ENCODE measurements around the gene FLOT2.
A peak's percentile ranks its signal among the peaks of the same experiment; 100 is the strongest.

The FLOT2 gene

DNA sequence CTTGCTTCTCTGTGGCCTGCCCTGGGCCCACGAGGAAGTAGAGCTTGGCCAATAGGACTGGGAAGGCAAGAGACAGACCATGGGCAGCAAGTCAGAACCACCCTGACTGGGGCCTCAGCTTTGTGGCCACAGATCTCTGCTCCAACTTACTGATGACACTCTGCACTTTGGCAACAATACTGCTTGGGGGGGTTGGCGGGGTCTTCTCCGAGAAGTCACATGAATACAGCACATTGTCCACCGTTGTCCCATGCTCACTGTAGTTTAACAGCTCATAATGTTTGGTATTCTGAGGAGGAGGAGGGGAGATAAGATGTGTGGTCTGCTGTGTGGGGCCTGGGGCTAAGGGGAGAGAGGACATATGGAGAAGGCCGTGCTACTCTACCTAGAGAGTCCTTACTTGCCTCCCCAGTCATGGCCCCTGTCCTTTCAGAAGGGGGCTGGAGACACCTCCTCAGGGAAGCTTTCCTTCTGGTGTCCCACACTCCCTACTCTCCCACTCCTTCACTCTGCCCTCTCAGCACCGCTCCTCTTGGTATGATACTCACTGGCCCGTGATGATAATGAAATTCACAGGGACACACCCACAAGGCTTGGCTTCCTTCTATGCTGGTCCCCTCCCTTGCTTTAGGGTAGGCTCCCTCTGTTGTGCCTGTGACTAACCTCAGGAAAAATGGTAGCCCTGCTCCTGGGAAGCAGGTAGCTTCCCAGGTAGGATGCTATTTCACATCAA is 9.3 kb upstream of the FLOT2 start:
- TF ChIP-seq GATA3 (IDR thresholded peaks at IDR 0.05; ENCODE audit: low read depth, low read length) (no peak), GATA2 (IDR thresholded peaks at IDR 0.05; ENCODE audit: low read depth, low read length) (no peak)

DNA sequence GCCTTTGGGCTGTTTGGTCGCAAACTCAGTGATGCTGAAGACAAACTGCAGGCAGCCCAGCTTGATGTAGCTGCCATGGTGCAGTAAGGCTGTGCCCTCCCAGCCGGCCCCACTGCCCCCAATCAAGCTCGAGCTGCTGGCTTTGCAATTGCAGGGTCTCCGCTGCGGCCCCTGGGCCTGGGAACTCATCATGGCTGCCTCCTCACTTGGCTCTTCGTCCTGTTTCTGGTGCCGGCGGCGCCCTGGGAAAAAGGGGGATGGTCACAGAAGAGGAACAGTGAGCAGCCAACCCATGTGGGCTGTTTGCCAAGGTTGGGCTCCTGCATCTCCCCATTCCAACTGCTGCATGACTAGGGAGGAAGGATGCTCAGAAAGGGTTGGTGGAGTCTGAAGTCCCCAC is 8.7 kb upstream of the FLOT2 start:
- TF ChIP-seq GATA3 (IDR thresholded peaks at IDR 0.05; ENCODE audit: low read depth, low read length), result no peak
- TF ChIP-seq GATA2 (IDR thresholded peaks at IDR 0.05; ENCODE audit: low read depth, low read length), result no peak

DNA sequence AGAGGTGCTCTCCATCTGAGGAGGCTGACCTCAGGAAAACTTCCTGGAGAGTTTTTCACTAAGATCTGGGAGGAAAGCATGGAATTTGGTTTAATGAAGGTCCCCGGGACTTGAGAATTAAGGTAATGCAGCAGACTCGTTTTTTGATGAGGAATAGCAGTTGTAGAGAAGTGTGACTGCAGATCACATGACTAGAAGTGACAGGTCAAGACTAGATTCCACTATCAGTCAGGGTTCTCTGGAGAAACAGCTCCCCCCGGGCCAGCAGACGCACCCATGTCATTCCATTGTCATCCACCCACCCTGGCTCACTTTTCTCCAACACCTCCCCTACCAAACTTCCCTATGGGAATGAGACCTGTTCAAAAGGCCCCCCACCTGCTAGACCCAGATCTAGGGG is 7.3 kb upstream of the FLOT2 start:
- no peak for TF ChIP-seq GATA2 (IDR thresholded peaks at IDR 0.05; ENCODE audit: low read depth, low read length)
- TF ChIP-seq GATA3 (IDR thresholded peaks at IDR 0.05; ENCODE audit: low read depth, low read length), result no peak

DNA sequence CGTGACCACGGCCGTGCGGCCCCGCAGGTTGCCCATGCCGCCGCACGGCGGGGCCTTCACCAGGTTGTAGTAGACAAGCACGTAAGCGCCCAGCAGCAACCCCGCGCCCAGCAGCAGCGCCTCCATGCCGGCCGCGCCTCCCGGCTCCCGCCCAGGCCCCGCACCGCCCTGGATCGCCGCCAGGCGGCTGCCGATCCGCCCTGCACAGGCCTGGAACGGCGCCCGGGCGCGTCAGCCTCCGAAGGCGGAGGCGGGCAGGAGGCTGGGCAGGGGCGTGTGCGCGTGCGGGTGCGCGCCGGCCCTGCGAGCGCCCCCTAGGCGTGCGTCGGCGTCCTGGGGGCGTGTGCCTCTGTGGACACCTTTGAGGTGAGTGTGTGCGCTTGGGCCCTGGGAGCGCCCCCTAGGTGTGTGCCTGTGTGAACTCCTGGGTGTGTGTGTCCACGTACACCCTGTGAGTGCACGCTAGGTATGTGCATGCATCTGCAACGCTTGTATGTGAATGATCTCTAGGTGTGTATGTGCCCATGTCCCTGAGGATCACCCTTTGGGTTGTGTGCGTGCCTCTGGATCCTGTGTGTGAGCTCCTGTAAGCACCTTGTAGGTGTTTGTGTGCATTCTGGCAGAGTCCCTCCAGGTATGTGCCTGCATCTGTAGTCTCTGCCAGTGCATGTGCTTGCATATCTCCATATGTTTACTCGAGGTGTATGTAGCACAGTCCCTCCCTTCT is 5.4 kb upstream of the FLOT2 start, which contains the start of gene DHRS13:
TSS of gene DHRS13 (minus strand) at position 261 of the 727 bp plus-strand sequence. CDS start at position 126, 135 bp downstream.
- TF ChIP-seq GATA2 (IDR thresholded peaks at IDR 0.05; ENCODE audit: low read depth, low read length) (no peak), GATA3 (IDR thresholded peaks at IDR 0.05; ENCODE audit: low read depth, low read length) (no peak)

DNA sequence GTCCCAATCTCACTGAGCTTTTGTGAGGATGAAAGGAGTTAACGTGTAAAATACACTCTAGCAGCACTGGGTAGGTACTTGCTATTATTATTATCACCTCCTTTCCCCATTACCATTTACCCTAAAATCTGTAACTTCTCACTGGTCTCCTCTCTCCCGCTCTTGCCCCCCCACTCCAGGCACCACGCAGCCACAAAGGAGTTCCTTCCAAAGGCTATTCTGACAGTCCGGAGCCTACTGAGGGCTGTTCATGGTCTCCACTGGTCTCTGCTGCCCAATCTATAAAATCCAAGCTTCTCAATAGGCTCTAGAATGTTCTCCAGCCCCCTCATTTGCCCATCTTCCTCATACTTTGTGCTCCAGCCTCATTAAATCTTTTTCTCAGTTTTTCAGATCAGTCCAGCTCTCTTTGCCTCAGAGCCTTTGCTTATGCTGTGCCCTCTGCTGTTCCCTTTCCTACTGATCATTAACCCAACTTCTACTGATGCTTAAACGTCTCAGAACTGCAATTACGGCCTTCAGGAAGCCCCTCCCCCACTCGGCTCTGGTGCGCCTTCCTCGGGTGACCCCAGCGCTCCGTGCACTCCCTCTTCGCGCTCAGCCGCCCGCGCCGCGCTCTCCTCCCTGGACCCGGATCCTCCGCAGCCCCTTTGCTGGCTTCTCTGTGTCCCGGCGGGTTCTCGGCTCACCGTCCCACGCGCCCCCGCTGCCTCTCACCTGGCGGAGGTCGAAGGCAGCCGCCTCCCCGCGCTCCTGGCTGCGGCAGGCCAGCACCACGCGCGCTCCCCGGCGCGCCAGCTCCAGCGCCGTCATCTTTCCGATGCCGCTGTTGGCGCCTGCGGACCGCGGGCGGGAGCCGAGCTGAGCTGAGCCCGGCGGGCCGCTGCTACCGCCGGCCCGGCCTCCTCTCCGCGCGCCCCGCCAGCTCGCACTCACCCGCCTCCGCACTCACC is 4.6 kb upstream of the FLOT2 start:
- TF ChIP-seq GATA2 (IDR thresholded peaks at IDR 0.05; ENCODE audit: low read depth, low read length) (no peak), GATA3 (IDR thresholded peaks at IDR 0.05; ENCODE audit: low read depth, low read length) (no peak)

DNA sequence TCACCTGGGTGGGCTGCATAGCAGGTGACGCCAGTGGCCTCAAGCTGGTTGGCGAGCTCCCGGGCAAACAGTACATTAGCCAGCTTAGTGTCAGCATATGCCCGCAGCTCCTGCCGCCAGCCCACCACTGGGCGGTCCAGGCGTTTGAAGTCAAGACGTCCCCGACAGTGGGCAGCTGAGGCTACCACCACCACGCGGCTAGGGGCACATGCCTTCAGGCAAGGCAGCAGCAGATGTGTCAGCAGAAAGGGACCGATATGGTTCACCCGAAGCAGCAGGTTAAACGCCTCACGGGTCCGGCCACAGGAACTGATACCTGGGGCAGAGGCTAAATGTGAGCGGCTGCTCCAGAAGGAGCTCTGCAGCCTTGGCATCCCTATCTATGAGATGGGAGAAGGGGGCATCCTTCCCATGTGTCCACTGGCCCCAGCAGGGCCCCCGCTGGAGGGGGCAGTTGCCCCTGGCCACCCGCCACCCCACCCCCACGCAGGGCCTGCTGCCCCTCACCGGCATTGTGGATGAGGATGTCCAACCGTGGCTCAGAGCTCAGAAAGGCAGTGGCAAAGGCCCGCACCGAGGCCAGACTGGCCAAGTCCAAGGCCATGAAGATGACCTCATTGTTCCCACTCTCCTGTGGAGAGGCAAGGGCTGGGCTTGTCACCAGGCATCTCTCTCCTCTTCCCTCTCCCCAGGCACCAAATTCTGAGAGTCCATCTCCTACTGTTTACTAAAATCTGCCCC is 3.6 kb upstream of the FLOT2 start:
- TF ChIP-seq GATA2 (IDR thresholded peaks at IDR 0.05; ENCODE audit: low read depth, low read length), result no peak
- no peak for TF ChIP-seq GATA3 (IDR thresholded peaks at IDR 0.05; ENCODE audit: low read depth, low read length)

DNA sequence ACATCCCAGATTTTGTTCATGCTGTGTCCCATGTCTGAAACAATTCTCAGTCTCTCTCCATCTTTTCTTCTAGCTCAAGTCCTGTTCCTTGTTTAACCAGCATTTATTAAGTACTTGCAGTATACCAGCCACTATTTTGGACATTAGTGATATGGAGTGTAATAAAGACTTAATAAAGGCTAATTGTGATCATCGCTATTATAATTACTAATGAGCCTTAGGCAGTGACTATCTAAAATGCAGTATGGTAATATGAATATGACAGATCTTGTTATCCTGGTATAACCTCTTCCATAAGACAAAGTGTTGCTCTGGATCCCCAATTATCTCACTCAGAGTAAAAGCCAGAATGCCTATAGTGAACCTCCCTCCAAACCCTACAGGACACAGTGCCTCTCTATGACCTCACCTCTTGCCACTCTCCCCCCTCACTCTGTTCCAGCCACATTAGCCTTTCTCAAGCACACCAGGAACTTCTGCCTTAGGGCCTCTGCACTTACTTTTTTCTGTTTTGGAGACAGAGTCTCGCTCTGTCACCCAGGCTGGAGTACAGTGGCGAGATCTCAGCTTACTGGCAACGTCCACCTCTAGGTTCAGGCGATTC is 1.8 kb upstream of the FLOT2 start:
- TF ChIP-seq GATA3 (IDR thresholded peaks at IDR 0.05; ENCODE audit: low read depth, low read length) (no peak), GATA2 (IDR thresholded peaks at IDR 0.05; ENCODE audit: low read depth, low read length) (no peak)

DNA sequence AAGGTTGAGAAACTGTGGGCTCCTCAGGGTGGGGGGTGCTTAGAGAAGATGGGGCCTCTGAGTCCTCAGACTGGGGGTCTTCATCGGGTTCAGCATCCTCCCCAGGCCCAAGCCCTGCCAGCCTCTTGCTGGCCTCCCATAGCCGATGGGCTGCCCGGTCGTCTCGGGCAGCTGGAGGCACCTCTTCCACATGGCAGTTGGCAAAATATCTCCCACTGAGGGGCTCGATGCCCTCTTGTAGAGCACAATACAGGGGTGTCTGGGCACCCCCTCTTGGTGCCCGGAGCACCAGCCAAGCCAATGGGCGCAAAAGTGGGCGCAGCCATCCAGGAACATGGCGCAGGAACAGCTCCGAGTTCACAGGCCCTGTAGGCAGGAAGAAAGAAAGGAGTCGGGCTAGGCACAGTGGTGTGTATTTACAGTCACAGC is 1.0 kb upstream of the FLOT2 start:
- TF ChIP-seq GATA3 (IDR thresholded peaks at IDR 0.05; ENCODE audit: low read depth, low read length) (no peak), GATA2 (IDR thresholded peaks at IDR 0.05; ENCODE audit: low read depth, low read length) (no peak)

DNA sequence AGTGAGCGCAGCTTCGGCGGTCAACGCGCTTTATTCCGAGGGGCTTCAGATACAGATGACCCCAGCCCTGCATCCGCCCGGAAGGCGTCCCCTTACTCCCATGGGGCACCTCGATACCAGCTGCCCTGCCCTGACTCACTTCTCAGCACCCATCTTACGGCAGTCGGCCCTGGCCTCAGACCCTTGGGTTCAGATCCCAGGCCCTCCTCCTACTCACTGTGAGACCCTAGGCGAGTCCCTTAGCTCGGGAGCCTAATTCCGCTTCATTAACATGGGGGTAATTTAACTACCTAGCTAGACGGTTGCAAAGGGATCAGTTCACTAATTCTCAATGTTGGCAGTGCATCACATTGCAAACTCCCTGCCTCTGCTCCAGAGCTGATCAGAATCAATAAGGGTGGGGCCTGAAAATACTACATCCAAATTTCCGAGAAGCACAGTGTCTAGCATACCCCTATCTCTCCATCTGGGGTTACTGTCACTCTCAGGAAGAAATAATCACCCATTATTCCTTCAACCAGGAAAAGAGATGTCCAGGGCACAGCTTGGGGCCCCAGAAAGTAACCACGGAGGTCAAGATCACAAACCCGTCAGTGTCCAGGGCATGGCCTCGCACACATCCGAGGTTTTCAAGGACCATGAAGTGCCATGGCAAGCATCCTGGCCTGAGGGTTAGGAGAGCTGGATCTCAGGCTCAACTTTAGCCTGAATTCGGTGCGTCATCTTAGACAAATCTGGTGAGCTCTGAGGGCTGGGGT is 415 bp upstream of the FLOT2 start:
- TF ChIP-seq GATA3 (IDR thresholded peaks at IDR 0.05; ENCODE audit: low read depth, low read length) (no peak), GATA2 (IDR thresholded peaks at IDR 0.05; ENCODE audit: low read depth, low read length) (no peak)

DNA sequence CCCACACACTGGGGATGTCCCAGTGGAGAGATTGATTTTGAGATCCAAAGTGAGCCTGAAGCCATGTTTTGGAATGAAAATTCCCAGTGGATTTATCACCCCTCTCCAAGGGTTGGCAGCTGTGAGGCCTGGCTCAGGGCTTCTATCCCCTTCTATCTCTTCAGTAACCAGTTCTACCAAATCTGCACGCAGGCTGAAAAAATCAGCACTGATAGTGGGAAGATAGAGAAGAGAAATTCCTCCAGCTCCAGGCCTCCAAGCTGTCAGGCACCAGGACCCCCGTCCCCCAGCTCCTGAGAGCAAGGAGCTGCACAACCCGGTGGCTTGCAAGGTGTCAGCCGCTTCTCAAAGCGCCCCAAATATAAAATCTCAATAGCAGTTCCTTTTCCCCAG is 1.0 kb downstream of the FLOT2 start:
- no peak for TF ChIP-seq GATA3 (IDR thresholded peaks at IDR 0.05; ENCODE audit: low read depth, low read length)
- TF ChIP-seq GATA2 (IDR thresholded peaks at IDR 0.05; ENCODE audit: low read depth, low read length), result peak; percentile 43

DNA sequence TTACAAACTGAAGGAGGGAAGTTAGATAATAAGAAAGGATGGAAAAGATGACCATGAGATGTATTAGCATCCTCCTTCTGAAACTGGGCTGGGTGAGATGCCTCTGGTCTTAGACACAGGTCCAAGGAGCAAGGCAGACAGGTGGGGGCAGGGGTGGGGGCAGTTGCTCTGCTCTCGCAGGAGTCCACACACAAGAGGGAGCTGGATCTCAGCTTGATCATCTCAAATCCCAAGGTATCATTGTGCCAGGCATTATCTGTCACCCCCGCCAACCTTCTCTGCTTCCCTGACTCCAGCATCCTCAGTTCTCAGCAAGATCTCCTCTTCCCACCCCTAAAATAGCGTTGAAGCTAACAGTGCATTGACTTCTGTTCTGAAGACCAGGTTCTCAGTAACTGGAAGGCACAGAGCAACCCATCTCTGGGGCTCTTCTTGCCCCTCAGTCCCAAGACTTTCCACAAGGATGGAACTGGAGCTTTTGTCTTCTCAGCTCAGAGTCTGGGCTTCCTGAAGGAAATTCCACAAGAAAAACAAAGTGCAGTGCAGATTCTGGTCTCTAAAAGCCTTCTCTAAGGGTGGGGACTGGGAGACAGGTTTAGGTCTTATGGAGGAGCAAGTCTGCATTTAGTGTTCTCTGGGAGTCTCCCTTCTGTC is 1.6 kb downstream of the FLOT2 start:
- TF ChIP-seq GATA2 (IDR thresholded peaks at IDR 0.05; ENCODE audit: low read depth, low read length) (no peak), GATA3 (IDR thresholded peaks at IDR 0.05; ENCODE audit: low read depth, low read length) (no peak)

DNA sequence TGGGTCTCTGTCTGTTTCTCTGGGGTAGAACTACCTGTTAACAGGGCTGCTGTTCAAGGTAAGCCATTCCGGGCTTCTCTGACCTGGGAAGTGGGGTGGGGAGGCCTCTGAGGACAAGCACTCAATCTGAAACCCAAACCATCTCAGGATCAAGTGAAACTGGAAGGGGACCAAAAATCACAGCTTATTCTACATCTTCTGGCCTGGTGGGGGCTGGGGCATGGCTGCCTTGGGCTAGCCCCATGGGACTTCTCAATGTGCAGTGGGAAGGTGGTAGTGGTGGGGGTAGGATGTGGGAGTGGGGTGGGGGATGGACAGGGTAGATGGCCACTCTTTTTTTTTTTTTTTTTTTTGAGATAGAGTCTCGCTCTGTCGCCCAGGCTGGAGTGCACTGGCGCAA is 5.5 kb downstream of the FLOT2 start:
- TF ChIP-seq GATA2 (IDR thresholded peaks at IDR 0.05; ENCODE audit: low read depth, low read length) (no peak), GATA3 (IDR thresholded peaks at IDR 0.05; ENCODE audit: low read depth, low read length) (no peak)
